Measurements from ENCODE around the gene PIGS.

DNA sequence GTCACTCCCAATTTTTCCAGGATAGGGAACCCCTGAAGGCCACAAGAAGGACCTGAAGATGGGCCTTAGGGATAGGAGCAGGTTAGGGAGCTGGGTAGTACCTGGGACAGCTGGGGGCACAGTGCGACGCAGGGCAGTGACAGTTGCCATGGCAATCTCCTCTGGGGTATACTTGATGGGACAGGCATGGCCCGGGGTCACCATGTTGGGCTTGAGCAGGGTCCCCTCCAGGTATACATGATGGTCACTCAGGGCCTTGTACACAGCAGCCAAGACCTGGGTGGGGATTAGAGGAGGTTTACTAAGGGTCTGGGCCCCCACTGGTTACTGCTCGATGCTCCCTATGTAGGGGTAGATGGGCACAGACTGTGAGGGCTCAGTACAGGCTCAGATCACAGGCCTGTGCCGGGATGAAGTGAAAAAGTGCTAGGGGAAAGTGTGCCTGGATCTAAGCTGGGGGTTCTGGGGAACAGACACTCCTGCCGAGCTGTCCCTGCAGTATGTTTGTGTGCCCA, 2.7 kb upstream of the PIGS start:
- TF ChIP-seq EZH2phosphoT487 (IDR thresholded peaks at IDR 0.05; ENCODE audit: insufficient read depth, low read depth) (no peak), EZH2 (IDR thresholded peaks at IDR 0.05; ENCODE audit: insufficient read depth, poor library complexity, severe bottlenecking) (no peak)
